ENCODE results near the gene TP53RK. TPM values are rescaled to one million over a fixed set of nuclear protein-coding genes. Genes with fewer than 3 reads are reported as not detected.
"Not testable (repeated sequence)": the region's sequence is repeated elsewhere in the genome, so short reads cannot be mapped to it uniquely, and the experiment has no call there.

TP53RK gene
- total RNA-seq, 1 donor from 2014 or later: 12.0 TPM

GRCh38 chr20:46682063-46682821 lies 7.0 kb downstream of the TP53RK start:
- Mint-ChIP-seq H3K4me1 (ENCODE audit: low read depth) (peaks cover 40% of the 10 kb centered on the region), H3K9me3 (ENCODE audit: low read depth) (no peaks in the 10 kb centered on the region), H3K36me3 (ENCODE audit: low read depth) (peaks cover 9% of the 10 kb centered on the region), H3K4me3 (ENCODE audit: unreplicated experiment) (no peak overlapping the region), H3K27ac (ENCODE audit: unreplicated experiment) (no peak overlapping the region), H3K27me3 (ENCODE audit: low read depth) (no peaks in the 10 kb centered on the region)
- DNase-seq (ENCODE audit: low spot score): no peak
- TF ChIP-seq CTCF (IDR thresholded peaks at IDR 0.05): no peak

GRCh38 chr20:46681032-46681854 lies 8.0 kb downstream of the TP53RK start:
- Mint-ChIP-seq H3K4me3 (ENCODE audit: unreplicated experiment) (no peak overlapping the region), H3K9me3 (ENCODE audit: low read depth) (no peaks in the 10 kb centered on the region), H3K36me3 (ENCODE audit: low read depth) (peaks cover 6% of the 10 kb centered on the region), H3K27ac (ENCODE audit: unreplicated experiment) (no peak overlapping the region), H3K4me1 (ENCODE audit: low read depth) (peaks cover 31% of the 10 kb centered on the region), H3K27me3 (ENCODE audit: low read depth) (no peaks in the 10 kb centered on the region)
- DNase-seq (ENCODE audit: low spot score): no peak
- TF ChIP-seq CTCF (IDR thresholded peaks at IDR 0.05): peak; percentile 88

- H3K27me3 Mint-ChIP-seq (ENCODE audit: low read depth): no peaks in the 10 kb centered on the region
- H3K4me3 Mint-ChIP-seq (ENCODE audit: unreplicated experiment): no peak overlapping the region
- no peak overlapping the region for H3K27ac Mint-ChIP-seq (ENCODE audit: unreplicated experiment)
- H3K9me3 Mint-ChIP-seq (ENCODE audit: low read depth): no peaks in the 10 kb centered on the region
- no peak for DNase-seq (ENCODE audit: low spot score)
- peaks cover 4% of the 10 kb centered on the region for H3K36me3 Mint-ChIP-seq (ENCODE audit: low read depth)
- TF ChIP-seq CTCF (IDR thresholded peaks at IDR 0.05): no peak
- peaks cover 28% of the 10 kb centered on the region for H3K4me1 Mint-ChIP-seq (ENCODE audit: low read depth)
These were observed 8.6 kb downstream of the TP53RK start for GRCh38 chr20:46680684-46681031.

GRCh38 chr20:46678516-46678915 lies 10.7 kb downstream of the TP53RK start:
- peaks cover 23% of the 10 kb centered on the region for H3K4me1 Mint-ChIP-seq (ENCODE audit: low read depth)
- no peak for DNase-seq (ENCODE audit: low spot score)
- TF ChIP-seq CTCF (IDR thresholded peaks at IDR 0.05): no peak
- H3K36me3 Mint-ChIP-seq (ENCODE audit: low read depth): peaks cover 1% of the 10 kb centered on the region
- no peak overlapping the region for H3K27ac Mint-ChIP-seq (ENCODE audit: unreplicated experiment)
- no peaks in the 10 kb centered on the region for H3K9me3 Mint-ChIP-seq (ENCODE audit: low read depth)
- no peak overlapping the region for H3K4me3 Mint-ChIP-seq (ENCODE audit: unreplicated experiment)
- H3K27me3 Mint-ChIP-seq (ENCODE audit: low read depth): no peaks in the 10 kb centered on the region

GRCh38 chr20:46677608-46678007 lies 11.6 kb downstream of the TP53RK start:
- no peak for DNase-seq (ENCODE audit: low spot score)
- no peak overlapping the region for H3K4me3 Mint-ChIP-seq (ENCODE audit: unreplicated experiment)
- no peaks in the 10 kb centered on the region for H3K27me3 Mint-ChIP-seq (ENCODE audit: low read depth)
- no peak overlapping the region for H3K27ac Mint-ChIP-seq (ENCODE audit: unreplicated experiment)
- peaks cover 3% of the 10 kb centered on the region for H3K36me3 Mint-ChIP-seq (ENCODE audit: low read depth)
- no peaks in the 10 kb centered on the region for H3K9me3 Mint-ChIP-seq (ENCODE audit: low read depth)
- H3K4me1 Mint-ChIP-seq (ENCODE audit: low read depth): peaks cover 14% of the 10 kb centered on the region
- TF ChIP-seq CTCF (IDR thresholded peaks at IDR 0.05): no peak

- peaks cover 10% of the 10 kb centered on the region for H3K4me1 Mint-ChIP-seq (ENCODE audit: low read depth)
- H3K9me3 Mint-ChIP-seq (ENCODE audit: low read depth); H3K4me3 Mint-ChIP-seq (ENCODE audit: unreplicated experiment); H3K27me3 Mint-ChIP-seq (ENCODE audit: low read depth); H3K27ac Mint-ChIP-seq (ENCODE audit: unreplicated experiment); DNase-seq (ENCODE audit: low spot score); H3K36me3 Mint-ChIP-seq (ENCODE audit: low read depth): not testable (repeated sequence)
These were observed 12.5 kb downstream of the TP53RK start for GRCh38 chr20:46676649-46677316.
